Endodermal cell (in vitro differentiated cells): Measurements from ENCODE around the gene MAIP1. TPM values are rescaled to one million over a fixed set of nuclear protein-coding genes. Genes with fewer than 3 reads are reported as not detected.
"Not testable (repeated sequence)": the region's sequence is repeated elsewhere in the genome, so short reads cannot be mapped to it uniquely, and the experiment has no call there.

ENCODE experiments used
- DNase-seq: peaks from one replicate; pipeline ENCODE4 v3.0.0-alpha.2; 2017
- H3K27ac ChIP-seq: 2 replicates; pipeline ENCODE4 v1.5.1; 2013; ENCODE audit warnings: mild to moderate bottlenecking, low read depth, low read length, moderate library complexity
- H3K27me3 ChIP-seq: 2 replicates; pipeline ENCODE4 v1.6.1; 2013; ENCODE audit warnings: mild to moderate bottlenecking, low read length, moderate library complexity; ENCODE audit not compliant: insufficient read depth, control insufficient read depth, poor library complexity, severe bottlenecking
- H3K36me3 ChIP-seq: 2 replicates; pipeline ENCODE4 v1.7.0; 2013; ENCODE audit warnings: mild to moderate bottlenecking, low read length, moderate library complexity; ENCODE audit not compliant: control insufficient read depth, insufficient read depth
- H3K4me1 ChIP-seq: one replicate; pipeline ENCODE4 v1.7.0; 2013; ENCODE audit warnings: low read length; ENCODE audit not compliant: control insufficient read depth, insufficient read depth
- H3K4me3 ChIP-seq: 2 replicates; pipeline ENCODE4 v1.5.1; 2013; ENCODE audit warnings: mild to moderate bottlenecking, low read length, moderate library complexity
- H3K9ac ChIP-seq: 2 replicates; pipeline ENCODE4 v1.6.1; 2013; ENCODE audit warnings: mild to moderate bottlenecking, low read length, moderate library complexity; ENCODE audit not compliant: poor library complexity, severe bottlenecking; ENCODE audit errors: extremely low read depth
- H3K9me3 ChIP-seq: 2 replicates; pipeline ENCODE4 v1.6.1; 2013; ENCODE audit warnings: mild to moderate bottlenecking, low read length, moderate library complexity; ENCODE audit not compliant: control insufficient read depth
- H3K27ac Mint-ChIP-seq: 2 replicates; pipeline ENCODE4 v1.8.0; 2020; ENCODE audit warnings: mixed read lengths
- H3K27me3 Mint-ChIP-seq: 2 replicates; pipeline ENCODE4 v1.8.0; 2021; ENCODE audit warnings: mild to moderate bottlenecking, mixed read lengths; ENCODE audit not compliant: insufficient read depth
- H3K36me3 Mint-ChIP-seq: 2 replicates; pipeline ENCODE4 v1.8.0; 2020; ENCODE audit warnings: low read depth, mixed read lengths
- H3K4me1 Mint-ChIP-seq: 2 replicates; pipeline ENCODE4 v1.8.0; 2020; ENCODE audit warnings: mixed read lengths
- H3K4me3 Mint-ChIP-seq: 2 replicates; pipeline ENCODE4 v1.8.0; 2020; ENCODE audit warnings: mild to moderate bottlenecking, moderate library complexity, mixed read lengths
- H3K9me3 Mint-ChIP-seq: 2 replicates; pipeline ENCODE4 v1.8.0; 2020; ENCODE audit warnings: mild to moderate bottlenecking, mixed read lengths
- CTCF ChIP-seq: fragments of 200-600 bp; sonication (generic); conservative IDR thresholded peaks from 2 replicates; pipeline ENCODE4 v1.5.0; 2021; ENCODE audit warnings: antibody characterized with exemption, mild to moderate bottlenecking
- WGBS, 2 experiments: methylation state at CpG; one replicate each; pipeline versions ENCODE4 v1.1.5 to v1.1.7; 2013; ENCODE audit warnings: missing lambda C conversion rate in 2 of 2, mixed read lengths in 1 of 2; ENCODE audit not compliant: insufficient coverage in 1 of 2, insufficient read length in 1 of 2; 5-methylcytosine and 5-hydroxymethylcytosine counted together
- total RNA-seq, 2 donors: library from RNA; stranded (reverse); fragmentation: NEBNext Ultra II Directional in 1 of 2; extraction: Animal tissue kit (Norgen Biotek cat#: 25700) in 1 of 2; gene quantifications; 2 replicates in 1 of 2; 3 replicates in 1 of 2; pipeline ENCODE4 v1.2.1, GENCODE V29; 2021

Gene MAIP1
- total RNA-seq, 2 donors from 2014 or later, result 20.9 to 23.7 TPM

GRCh38 chr2:199910338-199911051 lies 44.9 kb upstream of the MAIP1 start:
- Histone ChIP-seq H3K9ac (peak overlapping the region; percentile 90), H3K27me3 (no peaks in the 10 kb centered on the region), H3K9me3 (peaks cover 13% of the 10 kb centered on the region), H3K27ac (peak overlapping the region; percentile 55), H3K36me3 (peaks cover 17% of the 10 kb centered on the region), H3K4me3 (peak overlapping the region; percentile 100), H3K4me1 (no peaks in the 10 kb centered on the region)
- peaks cover 7% of the 10 kb centered on the region for H3K4me1 Mint-ChIP-seq
- peak overlapping the region; percentile 95 for H3K27ac Mint-ChIP-seq
- peak overlapping the region; percentile 89 for H3K4me3 Mint-ChIP-seq
- H3K9me3 Mint-ChIP-seq, result peaks cover under 1% of the 10 kb centered on the region
- WGBS, 2 experiments, result 39 to 55% methylated on average over 13 to 18 of the region's 18 CpGs
- no peak for TF ChIP-seq CTCF
- H3K36me3 Mint-ChIP-seq, result peaks cover 16% of the 10 kb centered on the region
- no peak for DNase-seq
- H3K27me3 Mint-ChIP-seq, result no peaks in the 10 kb centered on the region

GRCh38 chr2:199911052-199911876 lies 44.1 kb upstream of the MAIP1 start, which contains the start of gene C2orf69:
TSS of gene C2orf69 (plus strand) at chr2:199911293. CDS start at chr2:199911439, 146 bp downstream.
- peaks cover 21% of the 10 kb centered on the region for H3K9me3 ChIP-seq

GRCh38 chr2:199911877-199912161 lies 43.6 kb upstream of the MAIP1 start:
- Histone ChIP-seq H3K4me3 (peak overlapping the region; percentile 100), H3K27ac (peak overlapping the region; percentile 91), H3K4me1 (no peaks in the 10 kb centered on the region), H3K9ac (peak overlapping the region; percentile 90), H3K36me3 (peaks cover 31% of the 10 kb centered on the region), H3K9me3 (peaks cover 26% of the 10 kb centered on the region), H3K27me3 (no peaks in the 10 kb centered on the region)
- Mint-ChIP-seq H3K27ac (peak overlapping the region; percentile 95), H3K4me3 (peak overlapping the region; percentile 89), H3K9me3 (peaks cover 13% of the 10 kb centered on the region), H3K4me1 (peaks cover 7% of the 10 kb centered on the region), H3K27me3 (no peaks in the 10 kb centered on the region), H3K36me3 (peaks cover 29% of the 10 kb centered on the region)
- TF ChIP-seq CTCF, result no peak
- WGBS, 2 experiments, result 0% methylated on average over 4 to 11 of the region's 13 CpGs
- no peak for DNase-seq

More at GRCh38 chr2:199911052-199911876, 44.1 kb upstream of the MAIP1 start, which contains the start of gene C2orf69:
- Histone ChIP-seq H3K9ac (peak within 1 kb of the TSS; percentile 90), H3K27ac (peak within 1 kb of the TSS; percentile 91), H3K4me3 (peak within 1 kb of the TSS; percentile 100), H3K27me3 (no peaks in the 10 kb centered on the region), H3K36me3 (peaks cover 25% of the 10 kb centered on the region), H3K4me1 (no peaks in the 10 kb centered on the region)
- H3K27me3 Mint-ChIP-seq, result no peaks in the 10 kb centered on the region
- DNase-seq, result peak; percentile 100
- peaks cover 8% of the 10 kb centered on the region for H3K9me3 Mint-ChIP-seq
- H3K36me3 Mint-ChIP-seq, result peaks cover 23% of the 10 kb centered on the region
- H3K4me1 Mint-ChIP-seq, result peaks cover 7% of the 10 kb centered on the region
- 0% methylated on average over 20 to 85 of the region's 85 CpGs for WGBS, 2 experiments
- H3K27ac Mint-ChIP-seq, result peak within 1 kb of the TSS; percentile 95
- peak within 1 kb of the TSS; percentile 89 for H3K4me3 Mint-ChIP-seq
- peak; percentile 25 for TF ChIP-seq CTCF

- Mint-ChIP-seq H3K36me3 (peaks cover 37% of the 10 kb centered on the region), H3K9me3 (peaks cover 21% of the 10 kb centered on the region), H3K4me3 (peak overlapping the region; percentile 89)
- DNase-seq, H3K27ac Mint-ChIP-seq, H3K27me3 ChIP-seq, H3K4me1 ChIP-seq, H3K4me1 Mint-ChIP-seq, H3K27me3 Mint-ChIP-seq, H3K27ac ChIP-seq: not testable (repeated sequence)
- Histone ChIP-seq H3K9ac (peak overlapping the region; percentile 90), H3K9me3 (peaks cover 34% of the 10 kb centered on the region), H3K4me3 (peak overlapping the region; percentile 100), H3K36me3 (peaks cover 39% of the 10 kb centered on the region)
- WGBS, 2 experiments, result 94 to 96% methylated on average over 3 to 12 of the region's 12 CpGs
Observed at GRCh38 chr2:199912553-199913114, 42.7 kb upstream of the MAIP1 start.
